Measurements from ENCODE around the gene SARS1. TPM values are rescaled to one million over a fixed set of nuclear protein-coding genes. Genes with fewer than 3 reads are reported as not detected.

The SARS1 gene
- total RNA-seq, 4 donors from 2014 or later: 164 to 264 (median 200) TPM

DNA sequence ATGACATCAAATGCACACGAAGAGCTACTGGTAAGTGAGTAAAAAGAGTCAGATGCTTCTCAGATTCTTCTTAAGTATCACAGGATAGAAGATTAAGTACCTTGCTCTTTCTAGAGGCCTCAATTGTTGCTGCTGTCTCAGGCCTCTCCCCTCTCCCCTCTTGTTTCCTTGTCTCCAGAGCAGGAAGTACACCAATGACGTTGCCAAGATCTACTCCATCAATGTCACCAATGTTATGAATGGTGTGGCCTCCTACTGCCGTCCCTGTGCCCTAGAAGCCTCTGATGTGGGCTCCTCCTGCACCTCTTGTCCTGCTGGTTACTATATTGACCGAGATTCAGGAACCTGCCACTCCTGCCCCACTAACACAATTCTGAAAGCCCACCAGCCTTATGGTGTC is 21.3 kb upstream of the SARS1 start:
- Histone ChIP-seq H3K27ac (no peak overlapping the region), H3K36me3 (no peaks in the 10 kb centered on the region), H3K9me3 (no peaks in the 10 kb centered on the region), H3K27me3 (no peaks in the 10 kb centered on the region), H3K4me1 (no peaks in the 10 kb centered on the region), H3K4me3 (replicated peaks in 1 of 3) (no peak overlapping the region)
- no peak for DNase-seq
- 76 to 77% methylated on average over 4 of the region's 4 CpGs for WGBS, 2 donors
- intact Hi-C loops (cut with DNase I): no loop called here
- TF ChIP-seq POLR2A (IDR thresholded peaks at IDR 0.05): no peak
- TF ChIP-seq, protein P1, sequence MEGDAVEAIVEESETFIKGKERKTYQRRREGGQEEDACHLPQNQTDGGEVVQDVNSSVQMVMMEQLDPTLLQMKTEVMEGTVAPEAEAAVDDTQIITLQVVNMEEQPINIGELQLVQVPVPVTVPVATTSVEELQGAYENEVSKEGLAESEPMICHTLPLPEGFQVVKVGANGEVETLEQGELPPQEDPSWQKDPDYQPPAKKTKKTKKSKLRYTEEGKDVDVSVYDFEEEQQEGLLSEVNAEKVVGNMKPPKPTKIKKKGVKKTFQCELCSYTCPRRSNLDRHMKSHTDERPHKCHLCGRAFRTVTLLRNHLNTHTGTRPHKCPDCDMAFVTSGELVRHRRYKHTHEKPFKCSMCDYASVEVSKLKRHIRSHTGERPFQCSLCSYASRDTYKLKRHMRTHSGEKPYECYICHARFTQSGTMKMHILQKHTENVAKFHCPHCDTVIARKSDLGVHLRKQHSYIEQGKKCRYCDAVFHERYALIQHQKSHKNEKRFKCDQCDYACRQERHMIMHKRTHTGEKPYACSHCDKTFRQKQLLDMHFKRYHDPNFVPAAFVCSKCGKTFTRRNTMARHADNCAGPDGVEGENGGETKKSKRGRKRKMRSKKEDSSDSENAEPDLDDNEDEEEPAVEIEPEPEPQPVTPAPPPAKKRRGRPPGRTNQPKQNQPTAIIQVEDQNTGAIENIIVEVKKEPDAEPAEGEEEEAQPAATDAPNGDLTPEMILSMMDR (IDR thresholded peaks at IDR 0.05): no peak

DNA sequence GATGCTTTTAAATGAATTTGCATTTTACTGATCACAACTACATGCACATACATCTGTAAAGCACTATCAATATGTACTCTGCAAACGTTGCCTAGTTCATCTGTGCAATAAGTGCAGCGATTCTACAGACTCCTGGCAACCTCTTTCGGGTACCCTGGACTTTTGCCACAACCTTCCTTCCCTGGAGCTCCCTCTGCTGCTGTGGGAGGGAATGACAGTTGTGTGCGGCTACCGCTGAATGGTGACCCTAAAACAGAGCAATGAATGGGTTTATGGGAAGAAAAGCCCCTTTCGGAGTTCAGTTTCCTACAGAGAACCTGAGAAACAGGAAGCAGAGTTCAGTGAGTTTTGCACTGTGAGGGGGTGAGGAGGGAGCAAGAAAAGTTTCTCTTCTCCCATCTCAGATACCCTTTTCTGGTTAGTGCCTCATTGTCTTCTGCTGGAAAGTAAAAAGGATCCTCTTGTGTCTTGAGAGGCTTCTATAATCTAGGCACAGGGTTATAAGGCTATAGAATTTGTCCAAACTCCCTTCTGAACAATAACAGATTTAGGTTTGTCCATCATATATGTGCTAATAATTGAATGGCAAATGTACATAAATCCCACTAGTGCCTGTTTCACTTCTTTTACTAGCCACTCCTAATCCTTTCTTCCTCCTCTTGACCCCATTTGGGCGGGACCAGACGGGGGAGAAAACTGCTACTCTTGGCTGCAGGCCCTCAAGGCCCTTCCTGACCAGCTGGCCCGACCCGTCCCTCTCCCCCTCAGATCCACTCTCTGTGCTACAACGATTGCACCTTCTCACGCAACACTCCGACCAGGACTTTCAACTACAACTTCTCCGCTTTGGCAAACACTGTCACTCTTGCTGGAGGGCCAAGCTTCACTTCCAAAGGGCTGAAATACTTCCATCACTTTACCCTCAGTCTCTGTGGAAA is 19.8 kb upstream of the SARS1 start:
- TF ChIP-seq POLR2A (IDR thresholded peaks at IDR 0.05): no peak
- TF ChIP-seq, protein P1 (IDR thresholded peaks at IDR 0.05): peak in 5 of 6 experiments; percentile 18 to 65 (median 64)
- Histone ChIP-seq H3K27ac (no peak overlapping the region), H3K4me3 (replicated peaks in 1 of 3) (no peak overlapping the region), H3K27me3 (no peaks in the 10 kb centered on the region), H3K36me3 (no peaks in the 10 kb centered on the region), H3K9me3 (no peaks in the 10 kb centered on the region), H3K4me1 (no peaks in the 10 kb centered on the region)
- 43 to 54% methylated on average over 14 of the region's 14 CpGs for WGBS, 2 donors
- peak in 1 of 2 donors; percentile 32 for DNase-seq
- intact Hi-C loops (cut with DNase I): no loop called here

DNA sequence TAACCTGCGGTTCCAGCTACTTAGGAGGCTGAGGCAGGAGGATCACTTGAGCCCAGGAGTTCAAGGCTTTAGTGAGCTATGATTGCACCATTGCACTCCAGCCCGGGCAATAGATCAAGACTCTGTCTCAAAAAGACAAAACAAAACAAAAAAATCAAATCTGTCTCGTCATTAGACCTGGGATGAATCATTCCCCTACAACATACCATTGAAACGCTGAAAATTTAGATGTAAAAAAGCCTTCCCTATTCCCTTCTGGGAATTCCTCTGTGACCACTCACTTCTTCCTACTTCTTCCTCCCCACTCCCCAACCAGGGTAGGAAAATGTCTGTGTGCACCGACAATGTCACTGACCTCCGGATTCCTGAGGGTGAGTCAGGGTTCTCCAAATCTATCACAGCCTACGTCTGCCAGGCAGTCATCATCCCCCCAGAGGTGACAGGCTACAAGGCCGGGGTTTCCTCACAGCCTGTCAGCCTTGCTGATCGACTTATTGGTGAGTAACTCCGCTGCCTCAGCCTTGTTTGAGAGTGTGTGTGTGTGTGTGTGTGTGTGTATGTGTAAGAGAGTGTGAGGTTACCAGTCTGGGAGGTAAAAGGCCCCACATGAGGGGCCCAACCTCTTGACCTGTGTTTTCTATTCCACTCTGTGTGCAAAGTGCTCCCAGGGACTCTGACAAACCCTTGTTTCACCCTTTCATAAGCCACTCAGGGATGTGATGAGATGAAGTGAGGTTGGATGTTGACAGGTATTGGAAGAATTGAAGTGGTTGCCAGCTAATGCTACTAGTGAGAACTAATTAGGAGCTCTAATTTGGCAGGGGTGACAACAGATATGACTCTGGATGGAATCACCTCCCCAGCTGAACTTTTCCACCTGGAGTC is 16.3 kb upstream of the SARS1 start:
- intact Hi-C loops (cut with DNase I): loop anchor here (5.0 kb wide), 1 partner anchor 85 kb away; the partner anchor contains the start of gene ELAPOR1
- WGBS, 2 donors: 57 to 67% methylated on average over 10 of the region's 10 CpGs
- TF ChIP-seq, protein P1 (IDR thresholded peaks at IDR 0.05): no peak
- TF ChIP-seq POLR2A (IDR thresholded peaks at IDR 0.05): no peak

DNA sequence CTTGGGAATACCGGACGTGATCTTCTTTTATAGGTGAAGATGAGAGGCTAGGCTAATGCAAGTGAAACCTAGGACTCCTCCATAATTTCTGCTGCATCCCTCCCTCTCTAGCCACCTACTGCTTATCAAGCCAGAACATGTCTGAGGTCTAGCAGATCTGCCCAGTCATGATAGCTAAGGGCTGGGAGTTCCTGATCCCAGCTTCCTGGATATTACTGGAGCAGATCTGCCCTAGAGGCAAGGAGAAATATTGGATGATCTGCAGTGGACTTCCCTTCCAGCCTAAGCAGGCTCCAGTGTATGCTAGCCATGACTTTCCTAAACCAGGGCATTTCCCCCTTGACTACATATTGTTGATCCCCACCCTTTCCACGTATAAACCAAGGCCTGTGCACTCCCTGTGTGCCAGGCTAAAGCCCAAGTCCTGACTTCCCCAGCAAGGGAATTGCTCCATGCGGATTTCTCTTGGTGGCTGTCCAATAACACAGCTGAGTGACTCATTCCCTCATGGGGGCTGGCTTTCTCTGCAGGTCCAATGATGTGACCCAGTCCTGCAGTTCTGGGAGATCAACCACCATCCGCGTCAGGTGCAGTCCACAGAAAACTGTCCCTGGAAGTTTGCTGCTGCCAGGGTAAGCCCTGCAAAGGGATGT is 15.5 kb upstream of the SARS1 start:
- H3K4me3 ChIP-seq (replicated peaks in 1 of 3): no peak overlapping the region
- H3K36me3 ChIP-seq: no peaks in the 10 kb centered on the region
- no peaks in the 10 kb centered on the region for H3K9me3 ChIP-seq
- TF ChIP-seq, protein P1 (IDR thresholded peaks at IDR 0.05): no peak
- TF ChIP-seq POLR2A (IDR thresholded peaks at IDR 0.05): no peak
- no peak overlapping the region for H3K27ac ChIP-seq
- no peaks in the 10 kb centered on the region for H3K27me3 ChIP-seq
- H3K4me1 ChIP-seq: no peaks in the 10 kb centered on the region
- 78 to 83% methylated on average over 6 of the region's 6 CpGs for WGBS, 2 donors
- no peak for DNase-seq
- intact Hi-C loops (cut with DNase I): loop anchor here (5.0 kb wide), 1 partner anchor 86 kb away; the partner anchor contains the start of gene ELAPOR1

More for the DNA sequence above, 16.3 kb upstream of the SARS1 start:
- no peaks in the 10 kb centered on the region for H3K36me3 ChIP-seq
- no peak overlapping the region for H3K27ac ChIP-seq
- DNase-seq: no peak
- H3K27me3 ChIP-seq: no peaks in the 10 kb centered on the region
- H3K4me3 ChIP-seq (replicated peaks in 1 of 3): no peak overlapping the region
- no peaks in the 10 kb centered on the region for H3K9me3 ChIP-seq
- H3K4me1 ChIP-seq: no peaks in the 10 kb centered on the region

All from thyroid gland (tissue), 4 donors.